AG20443 (cell line): Measurements from ENCODE around the gene UMODL1.

Source experiments
- DNase-seq: peaks from one replicate; pipeline ENCODE4 v3.0.0; 2012; ENCODE audit warnings: low spot score, mixed read lengths

The UMODL1 gene

GRCh38 chr21:42098957-42099505 lies 27.9 kb downstream of the UMODL1 start:
- DNase-seq, result no peak

GRCh38 chr21:42101246-42101645 lies 30.1 kb downstream of the UMODL1 start:
- no peak for DNase-seq

- DNase-seq, result no peak
These were observed 31.0 kb downstream of the UMODL1 start for GRCh38 chr21:42102076-42102475.

- DNase-seq, result no peak
These were observed 31.4 kb downstream of the UMODL1 start for GRCh38 chr21:42102526-42102925.

- no peak for DNase-seq
These were observed 31.9 kb downstream of the UMODL1 start for GRCh38 chr21:42102991-42103390.

GRCh38 chr21:42103843-42104242 lies 32.7 kb downstream of the UMODL1 start:
- no peak for DNase-seq

- DNase-seq, result no peak
These were observed 34.6 kb downstream of the UMODL1 start for GRCh38 chr21:42105476-42106315.

GRCh38 chr21:42106425-42106824 lies 35.3 kb downstream of the UMODL1 start:
- no peak for DNase-seq

GRCh38 chr21:42107177-42107880 lies 36.2 kb downstream of the UMODL1 start:
- no peak for DNase-seq

GRCh38 chr21:42107881-42108553 lies 36.9 kb downstream of the UMODL1 start:
- DNase-seq, result peak; percentile 93

GRCh38 chr21:42108554-42109340 lies 37.6 kb downstream of the UMODL1 start:
- no peak for DNase-seq

- no peak for DNase-seq
These were observed 38.4 kb downstream of the UMODL1 start for GRCh38 chr21:42109473-42109872.

GRCh38 chr21:42109873-42110525 lies 38.9 kb downstream of the UMODL1 start:
- DNase-seq, result no peak

- no peak for DNase-seq
These were observed 39.8 kb downstream of the UMODL1 start for GRCh38 chr21:42110691-42111469.

GRCh38 chr21:42111470-42111743 lies 40.3 kb downstream of the UMODL1 start:
- no peak for DNase-seq

- DNase-seq, result no peak
These were observed 40.7 kb downstream of the UMODL1 start for GRCh38 chr21:42111811-42112210.

GRCh38 chr21:42112238-42112637 lies 41.1 kb downstream of the UMODL1 start:
- DNase-seq, result no peak

GRCh38 chr21:42112857-42113256 lies 41.7 kb downstream of the UMODL1 start:
- DNase-seq, result no peak

- DNase-seq, result peak; percentile 84
These were observed 42.9 kb downstream of the UMODL1 start for GRCh38 chr21:42113926-42114409.

GRCh38 chr21:42114646-42115045 lies 43.5 kb downstream of the UMODL1 start:
- no peak for DNase-seq
